Left lung (tissue), 10 donors: Measurements from ENCODE around the gene SNIP1. TPM values are rescaled to one million over a fixed set of nuclear protein-coding genes. Genes with fewer than 3 reads are reported as not detected.
A peak's percentile ranks its signal among the peaks of the same experiment; 100 is the strongest.

Experiments used
- ATAC-seq: fragments of 200-7000 bp; cut with Tn5 transposase; one replicate; pipeline ENCODE4 v1.9.1; 2020; ENCODE audit warnings: moderate library complexity
- DNase-seq, 4 donors: peaks; one replicate each; pipeline ENCODE4 v3.0.0-alpha.2; 2013 to 2020
- H3K27ac ChIP-seq, 2 donors: fragments of 200-600 bp; sonication (generic) in 1 of 2; one replicate each; pipeline versions ENCODE4 v1.5.0 to v1.8.0; 2020 to 2021
- H3K27me3 ChIP-seq, 2 donors: fragments of 200-600 bp; sonication (generic) in 1 of 2; one replicate each; pipeline versions ENCODE4 v1.5.0 to v1.8.0; 2020 to 2021
- H3K36me3 ChIP-seq, 2 donors: fragments of 200-600 bp; sonication (generic) in 1 of 2; one replicate each; pipeline versions ENCODE4 v1.5.0 to v1.8.0; 2020 to 2021
- H3K4me1 ChIP-seq, 2 donors: fragments of 200-600 bp; one replicate each; pipeline ENCODE4 v1.8.0; 2021
- H3K4me3 ChIP-seq, 2 donors: fragments of 200-600 bp; sonication (generic) in 1 of 2; one replicate each; pipeline versions ENCODE4 v1.5.0 to v1.8.0; 2020 to 2021; ENCODE audit warnings: mild to moderate bottlenecking in 1 of 2
- H3K9me3 ChIP-seq, 2 donors: fragments of 200-600 bp; sonication (generic) in 1 of 2; one replicate each; pipeline versions ENCODE4 v1.5.0 to v1.8.0; 2020 to 2021
- intact Hi-C, 2 donors: fragments of 100-400 bp; cut with DNase I; formaldehyde crosslinking; loops; one replicate each; pipeline versions ENCODE4 v1.11.2 to v1.14.2; 2022
- polyA plus RNA-seq, 6 donors: library from polyadenylated mRNA; unstranded; fragments of 120-200 nt; gene quantifications; one replicate each; pipeline ENCODE4 v1.2.1, GENCODE V29; 2013; ENCODE audit not compliant: insufficient read length in 6 of 6
- total RNA-seq, 2 donors: library from RNA; stranded (reverse); fragmentation: NEBNext Ultra II Directional; extraction: Animal tissue kit (Norgen Biotek cat#: 25700); gene quantifications; one replicate each; pipeline ENCODE4 v1.2.1, GENCODE V29; 2021
- TF ChIP-seq, protein P1 (sequence below), 2 donors: fragments of 200-600 bp; sonication (generic) in 1 of 2; IDR thresholded peaks; one replicate each; pipeline versions ENCODE4 v1.5.0 to v1.8.0; 2021; ENCODE audit warnings: antibody characterized with exemption in 2 of 2
- donor health status: DM: no; HTN: yes; CAD: no.
- donor health status: DM: no; HTN: no; CAD: no.

SNIP1 gene
- total and polyA plus RNA-seq, 8 donors: 12.3 to 17.3 (median 13.8) TPM

- DNase-seq: peak in 1 of 4 donors; percentile 32
- H3K4me1 ChIP-seq: peaks cover 0 to 3% of the 10 kb centered on the region in 2 donors
- ATAC-seq: peak; percentile 72
- intact Hi-C loops: no loop called here
- H3K4me3 ChIP-seq: no peak overlapping the region
- TF ChIP-seq, protein P1, sequence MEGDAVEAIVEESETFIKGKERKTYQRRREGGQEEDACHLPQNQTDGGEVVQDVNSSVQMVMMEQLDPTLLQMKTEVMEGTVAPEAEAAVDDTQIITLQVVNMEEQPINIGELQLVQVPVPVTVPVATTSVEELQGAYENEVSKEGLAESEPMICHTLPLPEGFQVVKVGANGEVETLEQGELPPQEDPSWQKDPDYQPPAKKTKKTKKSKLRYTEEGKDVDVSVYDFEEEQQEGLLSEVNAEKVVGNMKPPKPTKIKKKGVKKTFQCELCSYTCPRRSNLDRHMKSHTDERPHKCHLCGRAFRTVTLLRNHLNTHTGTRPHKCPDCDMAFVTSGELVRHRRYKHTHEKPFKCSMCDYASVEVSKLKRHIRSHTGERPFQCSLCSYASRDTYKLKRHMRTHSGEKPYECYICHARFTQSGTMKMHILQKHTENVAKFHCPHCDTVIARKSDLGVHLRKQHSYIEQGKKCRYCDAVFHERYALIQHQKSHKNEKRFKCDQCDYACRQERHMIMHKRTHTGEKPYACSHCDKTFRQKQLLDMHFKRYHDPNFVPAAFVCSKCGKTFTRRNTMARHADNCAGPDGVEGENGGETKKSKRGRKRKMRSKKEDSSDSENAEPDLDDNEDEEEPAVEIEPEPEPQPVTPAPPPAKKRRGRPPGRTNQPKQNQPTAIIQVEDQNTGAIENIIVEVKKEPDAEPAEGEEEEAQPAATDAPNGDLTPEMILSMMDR (IDR thresholded peaks at IDR 0.05): no peak
- no peaks in the 10 kb centered on the region for H3K9me3 ChIP-seq
- no peak overlapping the region for H3K27ac ChIP-seq
- peaks cover 0 to 69% of the 10 kb centered on the region in 2 donors for H3K36me3 ChIP-seq
- H3K27me3 ChIP-seq: no peaks in the 10 kb centered on the region
Measured at GRCh38 chr1:37497832-37498231, 56.3 kb downstream of the SNIP1 start.

GRCh38 chr1:37495875-37496274 lies 58.2 kb downstream of the SNIP1 start:
- H3K27me3 ChIP-seq: no peaks in the 10 kb centered on the region
- ATAC-seq: no peak
- H3K36me3 ChIP-seq: peaks cover 0 to 75% of the 10 kb centered on the region in 2 donors
- no peak overlapping the region for H3K4me3 ChIP-seq
- H3K9me3 ChIP-seq: no peaks in the 10 kb centered on the region
- TF ChIP-seq, protein P1 (IDR thresholded peaks at IDR 0.05): no peak
- peaks cover 0 to 3% of the 10 kb centered on the region in 2 donors for H3K4me1 ChIP-seq
- intact Hi-C loops: no loop called here
- no peak overlapping the region for H3K27ac ChIP-seq
- DNase-seq: no peak

- ATAC-seq (no peak), DNase-seq (no peak)
- H3K27me3 ChIP-seq: no peaks in the 10 kb centered on the region
- H3K4me3 ChIP-seq: no peak overlapping the region
- H3K36me3 ChIP-seq: peaks cover 0 to 67% of the 10 kb centered on the region in 2 donors
- intact Hi-C loops: no loop called here
- H3K27ac ChIP-seq: no peak overlapping the region
- H3K9me3 ChIP-seq: no peaks in the 10 kb centered on the region
- no peaks in the 10 kb centered on the region for H3K4me1 ChIP-seq
- TF ChIP-seq, protein P1 (IDR thresholded peaks at IDR 0.05): no peak
Measured at GRCh38 chr1:37493336-37494098, 60.6 kb downstream of the SNIP1 start.

GRCh38 chr1:37487619-37487984 lies 66.5 kb downstream of the SNIP1 start:
- intact Hi-C loops: loop anchor here in 1 of 2 donors (5.0 kb wide), 1 partner anchor 35 kb away; no protein-coding TSS in a partner anchor
- no peak for DNase-seq
- no peak overlapping the region for H3K4me3 ChIP-seq
- H3K27me3 ChIP-seq: no peaks in the 10 kb centered on the region
- no peaks in the 10 kb centered on the region for H3K9me3 ChIP-seq
- no peak for ATAC-seq
- peaks cover 4 to 59% of the 10 kb centered on the region in 2 donors for H3K36me3 ChIP-seq
- H3K27ac ChIP-seq: peak overlapping the region; percentile 10 to 85
- TF ChIP-seq, protein P1 (IDR thresholded peaks at IDR 0.05): no peak
- peaks cover 36 to 54% of the 10 kb centered on the region in 2 donors for H3K4me1 ChIP-seq
